HG02884 (cell line): ENCODE data around the gene TCF3.

Experiments
- ATAC-seq: cut with Tn5 transposase; IDR thresholded peaks from one replicate; pipeline ENCODE4 v1.9.1; 2021; ENCODE audit warnings: mild to moderate bottlenecking, moderate library complexity; ENCODE audit not compliant: unreplicated experiment

TCF3 gene

DNA sequence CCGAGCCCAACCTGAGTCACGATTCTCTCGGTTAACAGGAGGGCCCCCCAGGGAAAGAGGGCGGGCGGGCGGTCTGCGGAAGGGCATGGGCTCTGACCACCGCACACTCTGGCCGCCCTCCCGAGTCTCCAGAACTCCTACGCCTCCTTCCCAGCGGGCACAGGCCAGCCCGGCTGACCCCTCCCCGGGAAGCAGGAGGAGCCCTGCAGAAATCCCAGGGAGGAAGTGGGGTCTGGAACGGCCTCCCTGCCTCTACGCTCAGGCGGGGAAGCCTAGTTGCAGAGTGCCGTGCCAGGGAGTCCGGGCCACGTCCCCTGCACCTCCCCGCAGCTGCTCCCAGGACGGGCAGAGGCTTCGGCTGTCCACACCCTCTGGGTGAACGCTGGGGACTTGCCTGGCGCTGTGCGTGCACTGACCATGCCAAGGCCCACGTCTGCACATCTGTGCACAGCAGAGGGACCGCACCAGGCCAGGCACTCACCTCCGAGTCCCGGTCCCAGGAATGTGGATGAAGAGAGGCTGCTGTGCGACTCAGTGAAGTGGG is 20.8 kb downstream of the TCF3 start:
- no peak for ATAC-seq

DNA sequence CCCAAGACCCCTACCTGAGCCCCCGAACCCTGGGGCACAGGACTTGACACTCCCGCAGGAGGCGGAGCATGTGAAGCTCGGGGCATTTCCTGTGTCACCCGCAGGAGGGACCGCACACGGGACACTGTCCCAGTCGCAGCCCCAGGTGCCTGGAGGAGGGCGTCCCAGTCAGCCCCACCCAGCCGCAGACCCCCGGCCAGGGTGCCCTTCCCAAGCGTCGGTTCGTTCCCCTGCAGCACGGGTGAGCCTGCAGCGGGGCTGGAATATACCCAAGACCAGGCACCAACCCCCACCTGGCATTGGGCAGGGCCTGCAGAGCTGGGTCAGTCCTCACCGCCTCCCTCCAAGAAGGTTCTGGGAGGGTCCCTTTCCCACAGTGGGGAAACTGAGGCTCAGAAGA is 21.6 kb downstream of the TCF3 start:
- ATAC-seq, result no peak

DNA sequence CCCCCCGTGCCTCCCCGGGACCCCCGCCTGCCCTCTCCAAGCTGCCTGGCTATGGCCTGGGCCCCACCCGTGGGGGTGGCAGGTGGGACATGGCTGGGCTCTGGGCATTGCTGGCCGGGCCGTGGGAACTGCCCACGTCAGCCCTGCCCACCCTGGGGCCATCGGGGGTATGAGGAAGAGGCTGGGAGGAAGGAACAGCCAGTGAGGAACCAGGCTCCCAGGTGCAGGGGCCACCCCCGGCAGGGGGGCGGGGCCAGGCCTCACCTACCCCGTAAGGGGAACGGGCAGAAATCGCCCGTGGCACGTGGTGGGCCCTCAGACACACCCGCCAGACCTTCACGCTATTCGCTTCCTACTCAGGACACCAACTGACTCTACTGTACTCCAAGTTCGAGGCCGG is 22.4 kb downstream of the TCF3 start:
- ATAC-seq, result no peak

DNA sequence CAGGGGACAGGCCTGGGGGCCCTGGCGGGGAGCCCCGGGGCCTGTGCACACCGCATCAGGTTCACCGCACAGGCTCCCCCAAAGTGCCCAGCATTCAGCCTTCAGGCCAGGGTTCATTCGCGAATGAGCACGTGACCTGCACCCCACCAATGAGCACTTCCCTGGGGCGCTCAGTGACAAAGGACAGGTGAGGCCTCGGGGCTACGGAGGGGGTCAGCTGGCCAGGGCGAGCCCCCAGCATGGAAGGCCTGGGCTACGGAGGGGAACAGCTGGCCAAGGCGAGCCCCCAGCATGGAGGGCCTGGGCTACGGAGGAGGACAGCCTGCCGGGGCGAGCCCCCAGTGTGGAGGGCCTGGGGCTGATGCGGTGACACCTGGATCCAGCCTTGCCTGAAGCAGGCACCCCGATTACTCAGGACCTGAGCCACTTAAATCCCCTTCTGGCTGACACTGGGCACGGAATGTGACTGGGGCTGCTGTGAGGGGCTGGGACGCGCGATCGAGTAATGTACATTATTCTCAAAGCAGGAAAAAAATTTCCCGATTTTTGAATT is 23.1 kb downstream of the TCF3 start:
- ATAC-seq, result no peak

DNA sequence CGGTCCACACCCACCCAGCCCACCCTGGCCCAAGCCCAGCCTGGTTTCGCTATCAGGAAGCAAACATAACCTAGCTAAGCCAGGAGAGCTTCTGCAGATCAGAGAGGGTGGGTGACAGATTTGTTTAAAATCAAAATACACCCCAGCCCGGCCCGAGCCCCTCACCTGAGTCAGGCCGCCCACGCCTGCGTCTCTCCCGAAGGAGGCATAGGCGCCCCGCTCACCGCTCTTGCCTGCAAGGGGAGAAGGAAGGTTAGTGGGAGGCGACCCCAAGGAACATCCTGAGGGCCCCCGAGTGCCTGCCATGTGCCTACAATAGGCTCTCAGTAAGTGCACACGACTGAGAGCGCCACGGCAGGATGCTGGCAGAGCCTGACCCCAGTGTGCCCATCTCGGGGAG is 25.2 kb downstream of the TCF3 start:
- ATAC-seq, result no peak

DNA sequence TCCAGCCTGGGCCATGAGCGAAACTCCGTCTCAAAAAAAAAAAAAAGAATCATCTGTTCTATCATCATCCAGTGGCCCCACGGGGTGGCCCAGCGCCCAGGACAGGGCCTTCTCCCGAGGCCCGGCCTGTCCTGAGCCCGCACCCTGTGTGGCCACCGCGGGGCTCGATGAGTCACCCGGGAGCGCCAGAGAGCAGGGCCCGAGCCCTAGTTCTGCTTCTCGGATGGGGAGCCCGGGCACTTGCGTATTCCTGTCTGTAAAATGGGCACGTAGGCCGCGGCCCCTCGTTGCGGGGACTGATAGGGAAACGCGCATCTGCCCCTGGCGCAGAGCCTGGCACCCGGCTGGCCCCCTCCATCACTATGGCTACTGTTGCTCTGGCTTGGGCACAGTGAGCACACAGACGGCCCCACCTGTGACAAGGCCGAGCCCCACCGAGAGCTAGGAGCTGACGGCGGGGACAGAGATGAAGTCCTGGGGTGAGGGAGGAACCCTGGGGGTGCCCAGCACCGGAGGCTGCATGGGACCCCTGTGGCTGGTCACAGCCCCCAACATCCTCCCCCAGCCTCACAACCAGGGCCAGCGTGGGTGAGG is 25.9 kb downstream of the TCF3 start:
- no peak for ATAC-seq

DNA sequence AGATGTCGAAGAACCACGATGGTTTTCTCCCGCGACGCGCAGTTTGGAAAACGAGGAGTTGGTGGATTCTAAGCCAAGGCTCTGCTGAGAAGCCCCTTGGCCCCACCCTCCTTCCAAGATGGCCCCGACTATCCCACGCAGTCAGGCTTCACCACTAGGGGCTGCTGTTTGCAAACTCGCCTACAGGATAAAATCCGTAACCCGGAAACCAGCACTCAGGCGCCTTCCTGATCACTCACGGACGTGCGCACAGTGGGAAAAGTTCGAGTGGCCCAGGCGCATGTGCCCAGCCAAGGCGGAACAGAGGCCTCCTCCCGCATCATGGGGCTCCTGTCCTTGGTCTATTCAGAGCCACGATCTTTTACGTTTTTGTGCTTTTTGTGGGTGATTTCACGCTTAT is 28.0 kb downstream of the TCF3 start:
- no peak for ATAC-seq

DNA sequence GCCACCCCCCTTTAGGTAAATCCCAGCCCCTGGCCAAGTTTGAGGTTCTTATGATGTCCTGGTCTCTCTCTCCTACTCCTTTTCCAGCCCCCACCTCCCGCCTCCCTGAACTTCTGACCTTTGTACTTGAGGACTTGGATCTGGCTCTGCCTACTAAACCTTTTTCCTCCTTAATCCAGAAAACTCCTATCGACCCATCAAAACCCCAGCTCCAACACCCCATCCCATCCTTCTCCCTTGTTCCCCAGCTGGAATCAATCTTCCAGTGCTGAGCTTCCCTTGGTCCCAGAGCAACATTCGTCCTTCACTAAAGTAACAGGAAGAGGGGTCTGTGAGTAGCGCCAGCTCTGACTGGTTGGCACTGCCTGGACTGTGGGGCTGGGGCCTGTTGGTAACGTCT is 29.9 kb downstream of the TCF3 start:
- no peak for ATAC-seq

DNA sequence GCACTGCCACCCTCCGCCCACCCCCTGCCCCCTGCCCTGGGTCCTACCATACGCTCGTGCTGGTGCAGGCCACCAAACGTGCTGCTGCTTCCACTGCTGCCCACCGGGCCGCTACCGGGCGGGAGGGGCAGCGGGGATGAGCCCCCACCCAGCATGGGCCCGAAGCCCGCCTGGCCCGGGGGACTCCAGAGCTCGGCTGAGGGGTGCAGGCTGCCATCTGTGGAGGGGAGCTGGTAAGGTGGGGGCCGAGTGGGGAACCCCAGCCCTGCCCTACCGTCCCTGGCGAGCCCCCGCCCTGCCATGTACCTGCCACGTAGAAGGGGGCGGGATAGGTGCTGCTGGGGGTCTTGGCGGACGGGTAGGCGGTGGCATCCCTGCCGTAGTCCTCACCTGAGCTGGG is 30.4 kb downstream of the TCF3 start:
- no peak for ATAC-seq

DNA sequence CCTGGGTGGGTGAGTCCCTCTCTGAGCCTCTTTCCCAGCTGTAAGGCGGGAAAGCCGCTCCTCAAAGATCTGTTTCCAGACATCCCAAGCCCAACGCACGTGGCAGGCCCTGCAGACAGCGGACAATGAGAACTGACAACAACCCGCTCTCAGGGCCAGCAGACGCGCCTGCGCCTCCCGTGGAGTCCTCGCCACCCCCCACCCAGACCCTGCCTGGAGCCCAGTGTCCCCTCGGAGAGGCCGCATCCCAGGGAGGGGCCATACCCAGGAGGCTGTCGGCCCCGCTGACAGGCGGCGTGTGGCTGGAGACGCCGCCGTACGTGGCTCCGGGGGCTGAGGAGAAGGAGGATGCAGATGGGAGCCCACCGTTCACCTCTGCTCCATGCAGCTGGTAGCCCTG is 30.8 kb downstream of the TCF3 start:
- no peak for ATAC-seq

DNA sequence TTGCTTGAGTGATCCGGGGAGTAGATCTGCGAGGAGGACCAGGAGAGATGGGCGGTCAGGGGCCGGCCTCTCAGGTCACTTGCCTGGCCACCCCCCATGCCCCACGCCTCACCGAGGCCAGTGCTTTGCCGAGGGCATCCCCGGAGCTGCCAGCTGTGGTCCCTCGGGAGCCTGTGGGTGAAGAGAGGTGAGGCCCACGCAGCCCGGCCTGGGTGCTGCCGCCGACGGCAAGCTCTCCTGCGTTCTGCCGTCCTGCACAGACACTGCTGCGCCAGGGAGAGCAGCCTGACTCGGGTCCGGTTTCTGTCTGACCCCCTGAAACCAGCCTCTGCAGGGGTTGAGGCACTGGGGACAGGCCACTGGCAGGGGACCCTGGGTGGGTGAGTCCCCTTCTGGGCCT is 31.4 kb downstream of the TCF3 start:
- no peak for ATAC-seq

DNA sequence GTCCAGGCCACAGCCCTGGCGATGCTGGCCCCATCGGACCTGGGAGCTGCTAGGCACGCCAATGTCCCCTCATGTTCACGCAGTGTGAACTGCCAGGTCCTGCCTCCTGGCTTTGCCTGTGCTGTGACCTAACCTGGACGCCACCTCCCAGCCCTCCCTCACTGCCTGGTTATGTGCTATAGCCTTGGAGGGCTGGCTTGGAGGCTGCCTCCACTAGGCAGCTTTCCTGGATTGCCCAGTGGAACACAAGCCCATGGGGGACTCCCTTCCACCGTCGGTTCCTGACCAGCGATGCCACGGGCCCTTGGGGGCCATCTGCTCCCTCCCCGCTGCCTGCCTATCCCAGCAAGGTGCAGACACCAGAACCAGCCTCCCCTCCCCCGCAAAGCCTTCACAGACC is 31.9 kb downstream of the TCF3 start:
- ATAC-seq, result no peak

DNA sequence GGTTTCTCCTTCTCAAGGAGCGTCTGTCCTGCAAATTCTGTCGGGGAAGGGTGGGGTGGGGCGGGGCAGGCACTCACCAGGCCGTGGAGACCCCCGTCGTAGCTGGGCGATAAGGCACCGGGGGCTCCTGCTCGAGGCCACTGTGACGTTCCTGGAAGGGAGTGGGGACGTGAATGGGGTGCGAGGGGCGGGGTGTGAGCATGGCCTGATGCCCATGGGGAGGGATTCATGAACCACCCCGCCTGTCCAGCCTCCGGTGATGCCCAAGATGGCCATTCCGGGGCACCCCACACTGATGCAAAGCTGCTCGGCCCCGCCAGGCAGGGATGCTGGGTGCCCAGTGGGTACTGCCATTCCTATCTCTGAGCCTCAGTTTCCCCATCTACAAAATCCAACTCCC is 32.7 kb downstream of the TCF3 start:
- no peak for ATAC-seq

DNA sequence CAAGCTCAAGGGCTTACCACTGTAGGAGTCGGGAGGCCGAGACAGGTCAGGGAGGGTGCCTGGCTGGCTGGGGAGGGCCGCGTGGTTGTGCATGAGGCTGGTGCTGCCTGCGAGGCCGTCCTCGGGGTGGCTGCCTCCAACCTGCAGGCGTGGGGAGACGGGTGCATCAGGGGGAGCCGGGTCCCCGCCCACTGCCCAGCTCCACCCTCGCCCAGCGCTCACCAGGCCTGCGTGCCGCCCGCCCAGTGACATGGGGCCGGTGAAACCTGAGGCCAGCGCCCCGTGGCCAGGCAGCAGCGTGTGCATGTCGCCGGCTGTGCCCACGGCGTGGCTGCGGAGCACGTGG is 33.3 kb downstream of the TCF3 start:
- ATAC-seq, result no peak

DNA sequence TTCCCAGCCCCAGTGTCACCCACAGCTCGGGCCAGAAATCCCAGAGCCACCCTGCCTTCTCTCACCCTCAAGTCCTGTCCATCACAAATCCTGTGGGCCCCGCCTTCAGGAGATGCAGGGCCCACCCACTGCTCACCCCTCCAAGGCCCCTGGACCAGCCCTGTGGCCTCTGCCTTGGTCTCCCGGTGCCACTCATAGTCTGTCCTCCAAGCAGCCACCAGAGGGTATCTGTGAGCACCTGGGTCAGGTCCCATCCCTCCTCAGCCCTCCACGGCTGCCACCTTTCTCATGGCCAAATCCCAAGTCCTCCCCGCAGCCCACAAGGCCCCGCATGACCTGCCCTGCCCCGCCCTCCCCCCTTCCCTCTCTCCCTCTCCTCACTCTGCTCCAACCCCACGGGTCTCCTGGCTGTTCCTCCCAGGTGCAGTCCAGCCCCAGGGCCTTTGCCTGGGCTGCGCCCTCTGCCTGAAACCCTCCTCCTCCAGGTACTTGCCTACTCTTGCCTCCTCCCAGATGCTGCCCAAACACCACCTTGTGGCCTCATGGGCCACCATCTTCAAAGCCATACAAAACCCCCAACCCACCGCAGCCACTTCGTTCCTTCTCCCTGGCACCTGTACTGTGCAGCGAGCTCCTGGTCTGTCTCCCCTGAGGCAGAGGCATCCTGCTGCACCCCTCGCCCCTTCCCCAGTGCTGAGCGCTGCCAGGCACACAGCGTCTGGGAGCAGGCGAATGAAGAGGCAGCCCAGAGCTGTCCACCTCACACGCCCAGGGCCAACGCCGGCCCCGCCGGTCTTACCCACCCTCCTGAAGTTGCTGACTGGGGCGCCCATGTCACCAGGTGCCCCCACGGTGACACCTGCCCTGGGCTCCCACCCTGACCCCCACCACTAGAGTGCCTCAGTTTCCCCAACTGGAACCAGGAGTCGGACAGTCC is 34.0 kb downstream of the TCF3 start:
- ATAC-seq, result no peak

DNA sequence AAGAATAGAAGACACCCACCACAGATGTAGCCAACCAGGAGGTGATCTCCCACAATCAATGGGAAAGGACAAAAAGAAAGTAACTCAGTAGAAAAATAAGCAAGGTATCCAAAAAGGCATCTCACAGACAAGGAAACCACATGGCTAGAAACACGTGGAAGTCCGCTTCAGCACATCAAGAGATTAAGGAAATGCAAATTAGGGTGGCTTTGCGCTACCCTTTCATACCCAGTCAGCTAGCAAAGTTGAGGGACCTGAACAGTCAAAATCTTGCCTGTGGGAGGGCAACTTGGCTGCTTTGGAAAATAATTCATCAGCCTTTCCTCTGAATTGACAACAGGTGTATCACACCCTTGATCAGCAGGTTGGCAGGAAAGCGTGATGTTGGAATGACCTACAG is 35.5 kb downstream of the TCF3 start:
- ATAC-seq, result no peak

DNA sequence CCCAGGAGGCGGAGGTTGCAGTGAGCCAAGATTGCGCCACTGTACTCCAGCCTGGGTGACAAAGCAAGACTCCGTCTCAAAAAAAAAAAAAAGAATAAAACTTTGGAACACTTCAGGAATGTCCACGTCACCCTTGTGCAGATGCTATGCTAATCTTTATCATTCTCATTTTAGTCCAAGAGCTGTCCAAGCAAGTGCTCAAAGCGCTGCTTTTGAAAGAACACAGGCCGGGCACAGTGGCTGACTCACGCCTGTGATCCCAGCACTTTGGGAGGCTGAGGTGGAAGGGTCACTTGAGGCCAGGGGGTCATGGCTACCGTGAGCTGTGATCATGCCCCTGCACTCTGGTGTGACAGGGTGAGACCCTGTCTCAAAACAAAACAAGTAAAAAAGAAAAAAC is 36.0 kb downstream of the TCF3 start:
- ATAC-seq, result no peak

DNA sequence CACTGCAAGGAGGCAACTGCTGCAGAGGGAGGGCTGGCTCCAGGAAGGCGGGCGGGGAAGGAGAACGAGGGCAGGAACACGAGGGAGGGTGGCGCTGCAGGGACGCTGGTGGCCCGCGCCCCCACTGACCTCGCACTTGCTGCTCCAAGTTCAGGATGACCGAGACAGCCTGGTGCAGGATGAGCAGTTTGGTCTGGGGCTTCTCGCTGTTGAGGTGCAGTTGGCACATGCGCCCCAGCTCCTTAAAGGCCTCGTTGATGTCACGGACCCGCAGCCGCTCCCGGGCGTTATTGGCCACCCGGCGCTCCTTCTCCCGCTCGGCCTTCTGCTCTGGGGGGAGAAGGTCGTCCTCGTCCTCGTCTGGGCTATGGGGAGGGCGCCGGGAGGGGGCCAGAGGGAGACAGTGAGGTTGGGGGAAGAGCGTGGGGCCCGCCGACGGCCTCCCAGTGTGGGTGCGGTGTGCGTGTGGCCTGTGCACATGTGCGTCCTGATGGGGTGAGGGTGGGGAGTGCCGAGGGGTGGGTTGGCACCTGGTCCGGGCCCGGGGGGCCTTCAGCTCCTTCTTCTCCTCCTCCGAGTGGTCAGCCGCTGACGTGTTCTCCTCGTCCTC is 37.2 kb downstream of the TCF3 start:
- ATAC-seq, result no peak

DNA sequence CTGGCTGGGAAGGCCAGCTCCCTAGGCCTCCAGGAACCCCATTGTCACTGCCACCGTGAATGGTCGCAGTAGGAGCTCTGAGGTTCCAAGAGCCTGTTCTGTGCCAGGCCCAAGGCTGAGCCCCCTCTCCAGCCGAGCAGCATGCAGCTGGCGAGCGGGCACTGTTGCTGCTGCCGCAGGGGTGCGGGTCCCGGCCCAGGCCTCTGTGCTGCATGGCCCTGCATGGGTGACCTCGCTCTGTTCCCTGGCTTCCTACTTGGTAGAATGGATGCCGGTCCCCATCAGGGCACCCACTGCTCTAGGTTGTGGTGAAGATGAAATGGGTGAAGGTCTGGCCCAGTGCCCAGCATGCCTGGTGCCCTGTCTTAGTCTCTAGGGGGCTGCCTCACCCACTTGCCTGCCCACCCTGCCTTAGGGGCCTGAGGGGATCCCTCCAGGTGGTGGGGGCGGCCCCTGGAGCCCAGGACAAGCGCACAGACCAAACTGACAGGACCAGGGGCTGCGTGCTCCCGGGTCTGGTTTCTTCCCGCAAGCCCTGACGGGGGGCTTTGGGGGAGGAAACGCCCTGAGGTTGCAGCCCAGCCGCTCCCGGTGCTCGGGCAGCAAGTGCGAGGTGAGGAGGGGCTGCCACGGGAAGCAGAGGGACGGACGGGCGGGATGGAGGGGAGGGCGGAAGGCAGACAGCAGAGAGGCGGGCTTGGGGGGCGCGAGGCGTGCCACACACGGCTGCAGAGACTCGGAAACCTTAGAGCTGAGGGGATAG is 38.4 kb downstream of the TCF3 start:
- ATAC-seq, result no peak

DNA sequence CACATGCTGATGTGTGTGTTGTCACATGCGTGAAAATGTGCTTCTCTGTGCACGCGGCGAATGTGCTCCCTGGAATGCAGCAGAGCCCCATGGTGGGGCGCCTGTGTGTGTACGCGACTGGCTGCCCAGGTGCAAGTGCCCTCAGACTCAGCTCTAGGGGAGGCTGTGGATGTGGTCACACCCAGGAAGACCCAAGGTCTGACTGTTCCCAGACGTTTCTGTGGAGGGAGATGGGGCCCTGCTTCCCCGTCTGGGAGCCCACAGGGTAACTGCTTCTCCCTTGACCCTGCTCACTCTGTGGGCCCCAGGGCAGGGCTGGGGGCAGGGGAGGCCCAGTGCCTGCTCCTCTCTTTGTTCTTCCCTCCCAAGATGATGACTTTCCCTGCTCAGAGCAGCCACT is 39.3 kb downstream of the TCF3 start:
- ATAC-seq, result no peak
